Lower leg skin (tissue), 3 donors: ENCODE measurements around the gene RAB5B.

Experiments
- POLR2A ChIP-seq, 2 donors: fragments of 450-650 bp; IDR thresholded peaks; one replicate each; pipeline ENCODE4 v1.6.1; 2016 to 2017; ENCODE audit warnings: antibody characterized with exemption in 2 of 2, mild to moderate bottlenecking in 1 of 2, moderate library complexity in 1 of 2
- TF ChIP-seq, protein P1 (sequence below), 3 donors: fragments of 450-650 bp; IDR thresholded peaks; one replicate each; pipeline ENCODE4 v1.5.1; 2016; ENCODE audit warnings: antibody characterized with exemption in 3 of 3, mild to moderate bottlenecking in 3 of 3, moderate library complexity in 2 of 3

DNA sequence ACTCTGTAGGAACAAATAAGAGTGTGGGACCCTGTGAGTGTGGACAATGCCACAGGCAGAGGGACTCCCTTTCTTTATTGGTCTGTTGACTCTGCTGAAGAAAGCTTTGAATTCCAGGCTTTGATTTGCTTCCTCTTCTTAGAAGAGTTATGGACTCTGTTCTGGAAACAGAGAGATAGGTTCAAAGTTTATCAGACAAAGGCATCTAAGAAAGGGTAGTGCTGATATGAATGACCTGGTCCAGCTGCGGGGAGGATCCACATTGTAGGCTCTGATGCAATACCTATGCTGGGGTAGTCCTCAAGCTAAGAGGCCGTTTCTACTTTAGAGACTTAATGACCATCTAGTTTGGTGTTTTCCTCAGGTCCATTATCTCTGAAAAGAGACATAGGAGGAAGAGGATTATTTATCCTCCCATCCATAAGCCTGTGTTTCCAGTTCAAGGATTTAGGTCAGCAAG lies 36.3 kb downstream of the RAB5B start:
- no peak for TF ChIP-seq POLR2A (IDR thresholded peaks at IDR 0.05)
- TF ChIP-seq, protein P1, sequence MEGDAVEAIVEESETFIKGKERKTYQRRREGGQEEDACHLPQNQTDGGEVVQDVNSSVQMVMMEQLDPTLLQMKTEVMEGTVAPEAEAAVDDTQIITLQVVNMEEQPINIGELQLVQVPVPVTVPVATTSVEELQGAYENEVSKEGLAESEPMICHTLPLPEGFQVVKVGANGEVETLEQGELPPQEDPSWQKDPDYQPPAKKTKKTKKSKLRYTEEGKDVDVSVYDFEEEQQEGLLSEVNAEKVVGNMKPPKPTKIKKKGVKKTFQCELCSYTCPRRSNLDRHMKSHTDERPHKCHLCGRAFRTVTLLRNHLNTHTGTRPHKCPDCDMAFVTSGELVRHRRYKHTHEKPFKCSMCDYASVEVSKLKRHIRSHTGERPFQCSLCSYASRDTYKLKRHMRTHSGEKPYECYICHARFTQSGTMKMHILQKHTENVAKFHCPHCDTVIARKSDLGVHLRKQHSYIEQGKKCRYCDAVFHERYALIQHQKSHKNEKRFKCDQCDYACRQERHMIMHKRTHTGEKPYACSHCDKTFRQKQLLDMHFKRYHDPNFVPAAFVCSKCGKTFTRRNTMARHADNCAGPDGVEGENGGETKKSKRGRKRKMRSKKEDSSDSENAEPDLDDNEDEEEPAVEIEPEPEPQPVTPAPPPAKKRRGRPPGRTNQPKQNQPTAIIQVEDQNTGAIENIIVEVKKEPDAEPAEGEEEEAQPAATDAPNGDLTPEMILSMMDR (IDR thresholded peaks at IDR 0.05): no peak
